ENCODE measurements around the gene CCDC12.

Gene CCDC12

DNA sequence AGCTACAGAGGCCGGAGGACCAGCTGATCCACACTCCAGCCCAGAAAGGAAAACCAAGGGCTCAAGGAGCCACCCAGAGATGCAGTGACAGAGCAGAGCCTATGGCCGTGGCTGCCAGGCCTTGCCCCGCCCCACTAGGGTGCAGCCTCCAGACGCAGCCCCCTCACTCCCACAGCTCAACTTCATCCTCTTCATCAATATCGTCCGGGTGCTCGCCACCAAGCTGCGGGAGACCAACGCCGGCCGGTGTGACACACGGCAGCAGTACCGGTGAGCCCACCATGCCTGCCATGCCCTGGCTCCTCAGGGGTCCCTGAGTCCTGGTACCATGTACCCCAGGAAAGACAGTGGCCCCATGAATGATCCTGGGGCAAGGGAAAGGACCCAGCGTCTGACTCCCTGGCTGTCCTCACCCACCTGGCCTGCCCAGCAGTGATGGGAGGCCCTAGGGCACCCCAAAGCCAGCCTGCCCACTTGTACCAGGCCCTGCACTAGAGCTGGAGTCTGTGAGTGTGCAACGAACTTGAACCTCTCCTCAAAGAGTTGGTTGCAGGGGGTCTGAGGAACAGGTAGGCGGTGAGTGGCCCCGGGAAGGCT lies 74.9 kb downstream of the CCDC12 start:
- H3K4me2 ChIP-seq (ENCODE audit: low read depth, low read length, poor library complexity, severe bottlenecking) = no peak overlapping the region
- no peaks in the 10 kb centered on the region for H3K27me3 ChIP-seq (ENCODE audit: low read length)
- H3F3A ChIP-seq (ENCODE audit: insufficient read depth) = no peaks in the 10 kb centered on the region
- no peaks in the 10 kb centered on the region for H3K9me2 ChIP-seq (replicated peaks; ENCODE audit: insufficient read depth, low read length)
- no peak overlapping the region for H3K27ac ChIP-seq (ENCODE audit: low read depth, low read length)
- H3K79me2 ChIP-seq (ENCODE audit: insufficient read depth, low read length) = no peaks in the 10 kb centered on the region
- no peaks in the 10 kb centered on the region for H3K9me3 ChIP-seq (ENCODE audit: insufficient read depth, low read length)
- H4K20me1 ChIP-seq (ENCODE audit: low read depth, low read length) = no peaks in the 10 kb centered on the region
- no peak overlapping the region for H3K4me3 ChIP-seq (ENCODE audit: insufficient read depth, low read length, poor library complexity, severe bottlenecking)
- H3K9ac ChIP-seq (ENCODE audit: low read length) = no peak overlapping the region
- TF ChIP-seq EZH2phosphoT487 (conservative IDR thresholded peaks at IDR 0.05; ENCODE audit: low read length) = no peak
- TF ChIP-seq, protein P1, sequence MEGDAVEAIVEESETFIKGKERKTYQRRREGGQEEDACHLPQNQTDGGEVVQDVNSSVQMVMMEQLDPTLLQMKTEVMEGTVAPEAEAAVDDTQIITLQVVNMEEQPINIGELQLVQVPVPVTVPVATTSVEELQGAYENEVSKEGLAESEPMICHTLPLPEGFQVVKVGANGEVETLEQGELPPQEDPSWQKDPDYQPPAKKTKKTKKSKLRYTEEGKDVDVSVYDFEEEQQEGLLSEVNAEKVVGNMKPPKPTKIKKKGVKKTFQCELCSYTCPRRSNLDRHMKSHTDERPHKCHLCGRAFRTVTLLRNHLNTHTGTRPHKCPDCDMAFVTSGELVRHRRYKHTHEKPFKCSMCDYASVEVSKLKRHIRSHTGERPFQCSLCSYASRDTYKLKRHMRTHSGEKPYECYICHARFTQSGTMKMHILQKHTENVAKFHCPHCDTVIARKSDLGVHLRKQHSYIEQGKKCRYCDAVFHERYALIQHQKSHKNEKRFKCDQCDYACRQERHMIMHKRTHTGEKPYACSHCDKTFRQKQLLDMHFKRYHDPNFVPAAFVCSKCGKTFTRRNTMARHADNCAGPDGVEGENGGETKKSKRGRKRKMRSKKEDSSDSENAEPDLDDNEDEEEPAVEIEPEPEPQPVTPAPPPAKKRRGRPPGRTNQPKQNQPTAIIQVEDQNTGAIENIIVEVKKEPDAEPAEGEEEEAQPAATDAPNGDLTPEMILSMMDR (IDR thresholded peaks at IDR 0.05; ENCODE audit: insufficient read depth, low read length, poor library complexity, severe bottlenecking) = no peak
- H2AFZ ChIP-seq (ENCODE audit: low read depth, low read length, severe bottlenecking) = no peak overlapping the region
- no peaks in the 10 kb centered on the region for H3K36me3 ChIP-seq (ENCODE audit: low read length)

DNA sequence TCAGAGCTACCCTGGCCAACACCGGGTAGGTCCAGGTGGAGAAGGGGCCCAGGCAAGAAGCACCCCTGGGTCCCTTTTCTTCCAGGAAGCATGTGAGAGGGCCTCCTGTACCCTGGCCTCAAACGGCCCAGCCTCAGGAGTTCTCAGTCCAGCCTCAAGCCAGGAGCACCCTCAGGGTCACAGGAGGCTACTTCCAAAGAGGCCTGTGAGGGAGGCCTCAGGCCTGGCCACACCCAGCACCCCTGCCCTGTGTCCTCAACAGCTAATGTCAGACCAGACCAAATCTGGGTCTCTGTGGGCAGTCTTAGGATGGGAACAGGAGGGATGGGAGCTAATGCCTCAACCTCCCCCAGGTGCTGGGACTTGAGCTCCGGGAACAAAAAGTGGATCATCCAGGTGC lies 75.5 kb downstream of the CCDC12 start:
- Histone ChIP-seq H3K27ac (ENCODE audit: low read depth, low read length) (no peak overlapping the region), H3K27me3 (ENCODE audit: low read length) (no peaks in the 10 kb centered on the region), H3K9ac (ENCODE audit: low read length) (no peak overlapping the region), H3K4me2 (ENCODE audit: low read depth, low read length, poor library complexity, severe bottlenecking) (no peak overlapping the region), H3K79me2 (ENCODE audit: insufficient read depth, low read length) (no peaks in the 10 kb centered on the region), H2AFZ (ENCODE audit: low read depth, low read length, severe bottlenecking) (no peak overlapping the region), H4K20me1 (ENCODE audit: low read depth, low read length) (no peaks in the 10 kb centered on the region), H3F3A (ENCODE audit: insufficient read depth) (no peaks in the 10 kb centered on the region), H3K36me3 (ENCODE audit: low read length) (no peaks in the 10 kb centered on the region), H3K4me3 (ENCODE audit: insufficient read depth, low read length, poor library complexity, severe bottlenecking) (no peak overlapping the region), H3K9me2 (replicated peaks; ENCODE audit: insufficient read depth, low read length) (no peaks in the 10 kb centered on the region), H3K9me3 (ENCODE audit: insufficient read depth, low read length) (no peaks in the 10 kb centered on the region)
- TF ChIP-seq, protein P1 (IDR thresholded peaks at IDR 0.05; ENCODE audit: insufficient read depth, low read length, poor library complexity, severe bottlenecking) = no peak
- TF ChIP-seq EZH2phosphoT487 (conservative IDR thresholded peaks at IDR 0.05; ENCODE audit: low read length) = no peak

DNA sequence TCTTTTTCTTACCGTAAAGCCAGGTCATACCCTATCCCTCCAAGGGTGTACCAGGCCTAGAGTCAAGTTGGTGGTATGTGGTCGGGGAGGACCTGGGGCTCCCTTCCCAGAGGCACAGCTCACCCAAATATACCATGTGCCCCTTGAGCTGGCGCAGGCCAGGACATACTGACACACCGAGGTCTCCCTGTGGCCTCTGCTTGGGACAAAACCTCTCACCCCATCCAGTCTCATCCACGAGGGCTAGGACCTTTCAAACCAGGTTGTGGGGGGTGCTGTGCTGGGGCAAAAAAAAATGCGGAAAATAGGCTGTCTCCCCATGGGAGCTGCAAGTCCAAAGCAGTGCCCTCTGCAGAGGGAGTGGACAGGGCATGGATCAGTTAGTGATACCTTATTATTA lies 76.2 kb downstream of the CCDC12 start:
- no peaks in the 10 kb centered on the region for H3K36me3 ChIP-seq (ENCODE audit: low read length)
- no peak overlapping the region for H3K9ac ChIP-seq (ENCODE audit: low read length)
- no peaks in the 10 kb centered on the region for H4K20me1 ChIP-seq (ENCODE audit: low read depth, low read length)
- no peak overlapping the region for H3K4me2 ChIP-seq (ENCODE audit: low read depth, low read length, poor library complexity, severe bottlenecking)
- H3K4me3 ChIP-seq (ENCODE audit: insufficient read depth, low read length, poor library complexity, severe bottlenecking) = no peak overlapping the region
- H3K27me3 ChIP-seq (ENCODE audit: low read length) = no peaks in the 10 kb centered on the region
- TF ChIP-seq EZH2phosphoT487 (conservative IDR thresholded peaks at IDR 0.05; ENCODE audit: low read length) = no peak
- TF ChIP-seq, protein P1 (IDR thresholded peaks at IDR 0.05; ENCODE audit: insufficient read depth, low read length, poor library complexity, severe bottlenecking) = no peak
- H3F3A ChIP-seq (ENCODE audit: insufficient read depth) = no peaks in the 10 kb centered on the region
- H2AFZ ChIP-seq (ENCODE audit: low read depth, low read length, severe bottlenecking) = no peak overlapping the region
- H3K79me2 ChIP-seq (ENCODE audit: insufficient read depth, low read length) = no peaks in the 10 kb centered on the region
- H3K9me3 ChIP-seq (ENCODE audit: insufficient read depth, low read length) = no peaks in the 10 kb centered on the region
- no peak overlapping the region for H3K27ac ChIP-seq (ENCODE audit: low read depth, low read length)
- no peaks in the 10 kb centered on the region for H3K9me2 ChIP-seq (replicated peaks; ENCODE audit: insufficient read depth, low read length)

Measured in SU-DHL-6 (cell line).